ENCODE data around the gene JPH3. TPM values are rescaled to one million over a fixed set of nuclear protein-coding genes. Genes with fewer than 3 reads are reported as not detected.
A peak's percentile ranks its signal among the peaks of the same experiment; 100 is the strongest.

JPH3 gene
- polyA plus RNA-seq (2013, experiment 1 of 2; ENCODE audit: insufficient read length): 0.02 TPM
- polyA plus RNA-seq (2013, experiment 2 of 2; ENCODE audit: insufficient read length): 0.48 TPM

DNA sequence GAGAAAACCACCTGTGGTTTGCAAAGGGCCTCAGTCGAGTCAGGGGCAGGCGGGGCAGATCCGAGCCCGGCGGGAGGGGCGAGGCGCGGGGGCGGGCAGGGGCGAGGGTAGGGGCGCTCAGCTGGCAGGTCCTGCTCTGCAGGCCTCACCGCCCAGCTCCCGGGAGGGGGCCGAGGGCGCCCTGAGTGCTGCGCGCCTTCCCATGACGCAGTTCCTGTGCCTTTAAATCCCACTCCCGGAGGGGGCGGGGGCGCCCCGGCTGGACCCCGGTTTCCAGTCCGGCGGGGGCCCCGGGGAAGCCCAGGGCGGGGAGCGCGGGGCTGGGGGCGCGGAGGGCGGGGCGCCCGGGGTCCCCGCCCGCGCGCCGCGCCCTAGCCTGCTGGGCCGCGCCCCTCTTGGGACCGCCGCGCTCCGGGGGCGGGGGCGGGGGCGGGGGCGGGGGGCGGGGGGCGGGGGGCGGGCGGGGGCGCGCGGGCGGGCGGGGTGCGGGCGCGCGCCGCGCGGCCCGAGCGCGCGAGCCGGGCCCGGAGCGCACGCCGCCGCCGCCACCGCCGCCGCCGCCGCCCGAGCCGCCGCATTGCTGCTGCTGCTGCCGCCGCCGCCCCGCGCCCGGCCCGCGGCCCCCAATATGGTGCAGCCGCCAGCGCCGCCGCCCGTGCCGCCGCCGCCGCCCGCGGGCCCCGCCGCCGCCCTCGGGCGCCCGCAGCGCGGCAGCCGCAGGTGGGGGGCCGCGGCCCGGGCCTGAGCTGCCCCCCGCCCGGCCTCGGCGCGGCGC, at the start of gene JPH3:
Gene JPH3 (plus strand): TSS at position 508 of the 775 bp plus-strand sequence. CDS start 639 bp downstream, outside the sequence.
- DNase-seq: no peak

DNA sequence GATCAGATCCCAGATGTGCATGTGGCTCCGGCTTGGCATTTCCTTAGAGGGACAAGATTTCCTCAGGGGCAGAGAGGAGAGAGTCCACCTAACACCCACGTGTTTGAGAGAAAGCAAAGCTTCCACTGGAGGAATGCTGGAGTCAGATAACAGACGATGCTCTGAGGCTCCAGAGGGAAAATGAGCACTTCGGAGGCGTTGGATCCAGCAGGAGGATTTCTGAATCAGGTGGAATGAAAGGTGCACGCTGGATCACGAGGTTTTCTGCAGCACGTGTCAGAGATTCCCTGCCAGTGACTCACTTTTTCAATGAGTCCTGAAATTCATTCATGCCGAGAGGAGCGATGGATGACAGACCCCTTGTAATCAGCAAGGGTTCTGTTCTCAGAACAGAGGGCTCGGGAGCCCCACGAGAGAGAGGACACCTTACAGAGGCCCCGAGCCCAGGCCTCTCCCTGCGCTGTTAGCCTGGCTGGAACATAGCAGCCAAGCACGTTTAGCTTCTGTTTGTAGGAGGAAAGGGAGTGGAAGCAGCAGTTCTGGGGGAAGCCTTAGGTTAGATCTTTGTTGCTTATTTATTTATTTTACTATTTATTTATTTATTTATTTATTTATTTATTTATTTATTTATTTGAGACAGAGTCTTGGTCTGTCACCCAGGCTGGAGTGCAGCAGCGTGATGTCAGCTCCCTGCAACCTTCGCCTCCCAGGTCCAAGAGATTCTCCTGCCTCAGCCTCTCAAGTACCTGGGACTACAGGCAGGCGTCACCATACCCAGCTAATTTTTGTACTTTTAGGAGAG, 49.3 kb upstream of the JPH3 start:
- no peak for DNase-seq

DNA sequence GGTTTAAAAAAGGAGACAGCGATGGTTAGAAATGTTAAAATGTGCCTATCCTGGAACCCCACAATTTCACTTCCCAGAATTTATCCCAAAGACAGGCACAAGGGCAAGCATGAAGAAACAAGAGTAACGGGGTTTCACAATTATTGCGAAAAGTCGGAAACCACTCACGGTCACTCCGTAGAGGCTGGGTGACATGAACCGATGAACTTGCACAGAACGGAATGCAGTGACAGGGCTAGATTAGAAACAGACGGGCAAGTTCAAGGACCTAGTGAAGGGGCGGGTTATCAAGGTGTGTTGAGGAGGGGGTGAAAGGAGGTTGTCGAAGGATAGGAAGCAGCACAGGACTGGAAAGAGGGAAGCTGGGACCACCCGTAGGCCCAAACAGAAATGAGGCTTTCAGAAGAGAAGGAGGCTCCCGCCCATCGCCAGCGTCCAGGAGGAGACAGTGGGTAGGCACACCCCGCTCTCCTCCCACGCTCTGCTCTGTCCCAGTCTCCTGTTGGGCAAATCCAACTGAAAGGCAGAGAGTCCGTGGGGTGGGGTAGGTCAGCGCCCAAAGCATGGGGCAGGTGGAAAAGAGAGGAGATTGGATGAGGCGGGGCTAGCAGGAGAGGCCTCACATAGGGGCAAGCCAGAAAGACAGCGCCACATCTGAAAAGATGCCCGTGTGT, 47.4 kb upstream of the JPH3 start:
- no peak for DNase-seq

DNA sequence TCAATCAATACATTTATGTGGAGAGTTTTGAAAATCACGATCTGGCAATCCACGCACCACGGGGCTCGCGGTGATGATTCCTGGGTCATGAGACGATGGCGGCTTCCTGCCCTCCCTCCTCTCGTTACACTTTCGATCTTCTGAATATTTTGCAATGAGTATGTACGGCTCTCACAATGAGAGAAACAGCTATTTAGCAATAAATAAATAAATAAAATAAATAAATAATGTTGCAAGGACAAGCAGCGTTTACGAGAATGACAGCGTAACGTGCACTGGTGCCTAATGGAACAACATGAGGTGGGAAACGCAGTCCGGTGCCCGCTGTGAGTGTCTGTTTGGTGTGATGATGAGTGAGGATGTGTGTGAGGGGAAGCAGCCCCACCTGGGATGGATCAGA, 46.7 kb upstream of the JPH3 start:
- no peak for DNase-seq

DNA sequence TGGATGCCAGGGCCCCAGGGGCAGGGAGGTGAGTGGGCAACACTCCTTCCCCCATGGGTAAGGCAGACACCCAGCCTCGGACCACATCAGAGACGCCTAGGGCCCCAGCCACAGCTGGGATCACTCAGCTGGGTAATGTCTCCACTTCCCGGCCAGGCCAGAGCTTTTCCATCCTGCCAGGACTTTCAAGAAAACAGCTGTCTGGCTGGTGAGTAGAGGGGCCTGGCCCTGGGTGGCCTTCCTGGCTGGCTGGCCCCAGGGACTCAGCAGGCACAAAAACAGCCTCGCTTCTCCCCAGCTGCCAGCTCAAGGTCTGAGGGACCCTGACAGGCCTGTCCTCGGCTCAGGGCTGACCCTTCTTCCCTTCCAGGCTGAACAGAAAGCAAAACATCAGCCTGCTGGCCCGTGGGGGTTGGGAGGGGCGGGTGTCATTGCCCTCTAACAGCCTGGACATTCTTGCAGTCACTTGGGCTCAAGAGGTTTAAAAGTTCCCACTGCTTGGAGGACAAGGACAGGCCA, 45.3 kb upstream of the JPH3 start:
- no peak for DNase-seq

DNA sequence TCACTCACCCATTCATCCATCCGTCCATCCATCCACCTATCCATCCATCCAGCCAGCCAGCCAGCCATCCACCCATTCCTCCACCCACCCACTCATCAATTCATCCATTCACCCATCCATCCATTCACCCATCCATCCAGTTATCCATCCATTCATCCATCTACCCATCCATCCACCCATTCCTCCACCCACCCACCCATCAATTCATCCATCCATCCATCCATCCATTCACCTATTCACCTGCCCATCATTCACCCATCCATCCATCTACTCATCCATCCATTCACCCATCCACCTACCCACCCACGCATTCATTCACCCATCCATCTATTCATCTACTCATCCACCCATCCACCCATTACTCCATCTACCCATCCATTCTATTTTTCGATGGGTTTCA, 43.6 kb upstream of the JPH3 start:
- no peak for DNase-seq

DNA sequence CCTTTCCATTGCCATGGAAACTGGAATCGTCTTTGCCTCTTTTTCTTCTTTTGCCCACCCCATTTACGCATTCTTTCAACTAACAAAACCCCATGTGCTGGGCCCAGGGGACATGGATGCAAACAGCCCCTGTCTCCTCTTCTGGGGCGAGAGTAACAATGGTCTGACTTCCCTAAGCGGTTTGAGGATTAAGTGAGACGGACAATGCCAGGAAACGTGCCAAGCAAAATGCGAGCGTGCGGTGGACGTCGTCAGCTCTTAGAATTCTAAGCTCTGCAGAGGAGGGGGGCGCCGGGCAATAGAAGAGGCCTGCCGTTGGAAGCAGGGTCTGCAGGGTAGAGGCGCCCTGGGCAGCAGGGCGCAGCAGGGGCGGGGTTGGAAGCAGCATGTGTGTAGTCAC, 42.4 kb upstream of the JPH3 start:
- DNase-seq: peak; percentile 22

DNA sequence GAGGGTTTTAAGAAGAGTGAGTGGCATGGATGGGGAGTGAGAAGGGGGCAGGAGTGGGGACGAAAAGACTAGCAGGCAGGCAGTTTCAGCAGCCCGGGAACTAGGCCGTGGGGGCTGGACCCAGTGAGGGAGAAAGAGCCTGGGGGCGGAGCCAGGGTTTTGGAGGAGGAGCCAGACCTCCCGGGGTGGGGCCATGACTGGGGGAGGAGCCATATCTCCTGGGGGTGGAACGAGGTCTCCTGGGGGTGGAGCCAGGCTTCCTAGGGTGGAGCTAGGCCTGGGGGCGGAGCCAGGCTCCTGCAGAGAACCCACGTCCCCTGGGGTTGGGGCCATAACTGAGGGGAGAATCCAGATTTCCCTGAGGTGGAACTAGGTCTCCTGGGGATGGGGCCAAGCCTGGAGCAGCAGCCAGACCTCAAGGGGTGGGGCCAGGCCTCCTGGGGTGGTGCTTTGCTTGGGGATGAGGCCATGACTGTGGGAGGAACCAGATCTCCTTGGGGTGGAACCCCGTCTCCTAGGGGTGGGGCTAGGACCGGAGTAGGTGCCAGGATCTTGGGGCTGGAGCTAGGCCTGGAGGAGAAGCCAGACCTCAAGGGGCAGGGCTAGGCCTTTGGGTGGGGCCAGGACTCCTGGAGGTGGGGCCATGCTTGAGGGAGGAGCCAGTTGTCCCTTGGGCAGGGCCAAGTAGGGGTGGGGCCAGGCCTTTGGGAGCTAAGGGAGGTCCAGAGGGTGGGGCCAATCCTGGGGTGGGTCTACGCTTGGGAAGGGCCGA, 41.7 kb upstream of the JPH3 start:
- DNase-seq: peak; percentile 39

DNA sequence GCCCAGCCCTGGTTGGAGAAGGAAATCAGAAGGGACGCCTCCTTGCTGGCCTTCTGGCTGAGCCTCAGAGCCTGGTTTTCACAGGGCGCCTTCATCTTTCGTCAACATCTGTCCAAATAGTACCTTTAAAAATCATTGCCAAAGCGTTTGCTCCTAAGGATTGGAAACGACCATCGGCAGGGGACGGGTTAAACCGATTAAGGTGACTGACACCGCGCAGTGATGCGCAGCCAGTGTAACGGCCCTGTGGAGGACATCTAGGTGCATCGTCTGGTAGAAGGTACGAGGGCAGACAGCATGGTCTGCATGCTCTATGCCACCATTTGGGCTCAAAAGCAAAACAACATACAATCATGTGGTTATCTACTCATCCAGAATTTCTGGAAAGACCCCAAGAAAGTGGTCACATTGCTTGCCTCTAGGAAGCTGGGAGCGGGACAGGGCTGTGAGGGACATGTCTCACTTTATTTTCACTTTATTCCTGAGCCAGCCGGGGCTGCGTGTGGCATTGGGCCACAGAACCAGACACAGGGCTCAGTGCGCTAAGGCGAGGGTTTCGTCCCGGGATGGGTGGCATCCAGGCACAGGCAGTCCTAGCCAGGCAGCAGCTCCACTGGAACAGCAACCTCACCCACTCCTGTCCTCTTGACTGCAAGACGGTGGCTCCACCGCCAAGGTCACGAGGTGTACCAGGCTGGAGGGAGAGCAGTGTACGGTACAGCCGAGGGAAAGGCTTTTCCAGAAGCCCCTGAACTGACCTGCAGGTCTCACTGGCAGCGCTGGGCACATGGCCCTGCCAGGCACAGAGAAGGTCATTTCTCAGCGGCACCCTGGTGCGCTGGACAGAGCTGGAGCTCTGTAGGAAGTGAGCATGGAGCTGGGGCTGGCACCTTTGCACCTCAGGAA, 40.9 kb upstream of the JPH3 start:
- DNase-seq: no peak

DNA sequence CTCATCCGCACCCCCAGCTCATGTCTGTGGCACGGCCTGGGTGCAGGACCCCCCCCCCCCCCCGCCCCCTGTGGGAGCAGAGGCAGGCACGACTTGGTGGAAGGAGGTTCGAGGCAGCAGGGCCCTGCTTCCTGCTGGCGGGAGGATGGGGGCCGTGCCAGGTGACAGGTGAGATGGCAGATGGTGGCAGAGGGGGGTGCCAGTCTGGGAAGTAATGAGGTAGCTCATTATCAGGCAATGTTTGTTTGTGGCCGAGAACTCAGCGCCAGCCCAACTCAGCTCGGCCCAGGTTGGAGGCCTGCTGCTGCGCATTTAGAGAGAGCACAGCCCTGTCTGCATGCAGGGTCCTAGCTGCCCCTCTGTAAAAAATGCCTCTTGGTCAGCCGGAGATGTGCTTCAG, 40.1 kb upstream of the JPH3 start:
- no peak for DNase-seq

DNA sequence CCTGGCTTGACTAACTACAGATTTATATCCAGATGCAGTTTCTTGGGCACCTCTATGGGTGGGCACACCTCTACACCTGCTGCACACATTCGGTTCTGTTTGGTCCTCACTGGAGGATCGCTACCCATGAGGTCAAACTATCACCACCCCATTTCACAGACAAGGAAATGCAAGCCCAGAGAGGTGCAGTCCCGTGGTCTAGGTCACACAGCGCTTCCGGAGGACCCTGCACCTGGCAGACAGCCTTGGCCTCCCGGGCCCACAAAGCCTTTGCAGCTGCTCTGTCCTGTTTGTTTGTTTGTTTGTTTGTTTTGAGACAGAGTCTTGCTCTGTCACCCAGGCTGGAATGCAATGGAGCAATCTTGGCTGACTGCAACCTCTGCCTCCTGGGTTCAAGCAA, 39.3 kb upstream of the JPH3 start:
- DNase-seq: no peak

DNA sequence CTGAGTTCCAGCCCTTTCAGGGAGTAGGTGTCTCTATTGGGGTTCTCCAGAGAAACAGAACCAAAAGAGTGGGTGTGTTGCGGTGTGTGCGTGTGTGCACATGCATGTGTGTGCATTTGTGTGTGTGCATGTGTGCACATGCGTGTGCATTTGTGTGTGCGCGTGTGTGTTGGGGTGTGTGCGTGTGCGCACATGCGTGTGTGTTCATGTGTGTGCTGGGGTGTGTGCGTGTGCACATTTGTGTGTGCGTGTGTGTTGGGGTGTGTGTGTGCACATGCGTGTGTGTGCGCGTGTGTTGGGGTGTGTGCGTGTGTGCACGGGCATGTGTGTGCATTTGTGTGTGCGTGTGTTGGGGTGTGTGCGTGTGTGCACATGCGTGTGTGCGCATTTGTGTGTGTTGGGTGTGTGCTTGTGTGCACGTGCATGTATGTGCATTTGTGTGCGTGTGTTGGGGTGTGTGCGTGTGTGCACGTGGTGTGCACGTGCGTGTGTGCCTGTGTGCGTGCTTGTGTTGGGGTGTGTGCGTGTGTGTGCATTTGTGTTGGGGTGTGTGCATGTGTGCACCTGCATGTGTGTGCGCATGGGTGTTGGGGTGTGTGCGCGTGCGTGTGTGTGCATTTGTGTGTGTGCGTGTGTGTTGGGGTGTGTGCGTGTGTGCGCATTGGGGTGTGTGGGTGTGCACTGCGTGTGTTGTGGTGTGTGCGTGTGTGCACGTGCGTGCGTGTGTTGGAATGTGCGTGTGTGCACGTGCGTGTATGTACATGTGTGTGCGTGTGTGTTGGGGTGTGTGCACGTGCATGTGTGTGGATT, 38.4 kb upstream of the JPH3 start:
- DNase-seq: no peak

DNA sequence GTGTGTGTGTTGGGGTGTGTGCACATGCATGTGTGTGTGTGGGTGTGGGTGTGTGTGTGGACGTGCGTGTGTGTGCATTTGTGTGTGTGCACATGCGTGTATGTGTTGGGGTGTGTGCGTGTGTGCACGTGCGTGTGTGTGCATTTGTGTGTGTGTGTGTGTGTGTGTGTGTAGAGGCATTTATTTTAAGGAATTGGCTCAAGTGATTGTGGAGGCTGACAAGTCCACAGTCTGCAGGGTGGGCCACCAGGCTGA, 37.9 kb upstream of the JPH3 start:
- DNase-seq: no peak

DNA sequence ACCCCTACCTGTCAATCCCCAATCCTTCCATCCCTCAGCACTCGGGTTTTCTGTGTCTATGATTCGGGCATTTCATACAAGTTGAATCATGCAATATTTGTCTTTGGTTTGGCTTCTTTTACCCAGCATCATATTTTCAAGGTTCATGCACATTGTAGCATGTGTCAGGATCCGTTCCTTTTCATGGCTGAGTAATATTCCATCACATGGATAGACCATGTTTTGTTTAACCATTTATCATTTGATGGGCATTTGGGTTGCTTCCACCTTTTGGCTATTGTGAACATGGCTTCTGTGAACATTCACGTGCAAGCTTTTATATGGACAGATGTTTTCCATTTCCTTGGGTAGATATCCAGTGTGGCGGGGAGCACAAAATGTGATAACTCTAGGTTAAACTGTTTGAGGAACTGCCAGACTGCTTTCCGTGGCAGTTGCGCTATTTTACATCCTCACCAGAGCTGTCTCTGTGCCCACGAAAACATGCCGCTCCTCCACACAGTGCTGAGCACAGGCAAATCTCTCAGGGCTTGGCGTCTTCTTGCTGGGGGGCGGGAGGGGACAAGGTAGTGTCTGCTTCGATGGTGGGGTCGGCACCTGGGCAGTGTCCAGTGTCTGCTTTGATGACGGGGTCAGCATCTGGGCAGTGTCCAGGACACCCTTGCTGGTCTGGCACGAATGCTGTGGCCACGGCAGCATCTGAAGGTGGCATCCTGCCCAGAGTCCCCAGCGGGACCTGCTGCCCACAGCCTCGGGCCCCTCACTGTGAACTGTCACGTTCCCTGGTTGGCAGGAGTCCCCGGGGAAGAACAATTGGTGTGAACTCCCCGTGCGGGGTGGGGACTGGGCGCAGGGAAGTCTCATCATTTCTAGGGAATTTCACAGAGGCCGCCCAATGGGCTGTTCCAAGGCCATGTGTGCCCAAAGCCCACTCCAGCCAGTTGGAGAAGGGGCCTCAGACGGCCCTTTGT, 32.4 kb upstream of the JPH3 start:
- no peak for DNase-seq

DNA sequence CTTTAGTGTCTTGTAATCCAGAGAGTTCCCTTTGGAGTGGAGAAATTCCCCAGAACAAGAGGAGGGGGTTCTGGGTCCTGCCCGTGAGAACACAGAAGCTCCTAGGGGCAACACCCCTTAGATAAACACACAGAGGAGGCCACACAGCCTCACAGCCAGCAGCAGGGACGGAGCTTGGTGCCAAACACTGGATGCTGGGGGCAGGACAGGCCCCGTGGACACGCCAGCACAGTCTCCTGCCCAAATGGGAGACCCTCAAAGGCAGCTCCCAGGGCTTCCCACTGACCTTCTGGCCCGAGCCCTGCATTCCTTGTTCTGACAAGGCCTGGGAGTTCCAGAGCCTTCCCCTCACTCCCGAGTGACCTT, 31.8 kb upstream of the JPH3 start:
- DNase-seq: no peak

DNA sequence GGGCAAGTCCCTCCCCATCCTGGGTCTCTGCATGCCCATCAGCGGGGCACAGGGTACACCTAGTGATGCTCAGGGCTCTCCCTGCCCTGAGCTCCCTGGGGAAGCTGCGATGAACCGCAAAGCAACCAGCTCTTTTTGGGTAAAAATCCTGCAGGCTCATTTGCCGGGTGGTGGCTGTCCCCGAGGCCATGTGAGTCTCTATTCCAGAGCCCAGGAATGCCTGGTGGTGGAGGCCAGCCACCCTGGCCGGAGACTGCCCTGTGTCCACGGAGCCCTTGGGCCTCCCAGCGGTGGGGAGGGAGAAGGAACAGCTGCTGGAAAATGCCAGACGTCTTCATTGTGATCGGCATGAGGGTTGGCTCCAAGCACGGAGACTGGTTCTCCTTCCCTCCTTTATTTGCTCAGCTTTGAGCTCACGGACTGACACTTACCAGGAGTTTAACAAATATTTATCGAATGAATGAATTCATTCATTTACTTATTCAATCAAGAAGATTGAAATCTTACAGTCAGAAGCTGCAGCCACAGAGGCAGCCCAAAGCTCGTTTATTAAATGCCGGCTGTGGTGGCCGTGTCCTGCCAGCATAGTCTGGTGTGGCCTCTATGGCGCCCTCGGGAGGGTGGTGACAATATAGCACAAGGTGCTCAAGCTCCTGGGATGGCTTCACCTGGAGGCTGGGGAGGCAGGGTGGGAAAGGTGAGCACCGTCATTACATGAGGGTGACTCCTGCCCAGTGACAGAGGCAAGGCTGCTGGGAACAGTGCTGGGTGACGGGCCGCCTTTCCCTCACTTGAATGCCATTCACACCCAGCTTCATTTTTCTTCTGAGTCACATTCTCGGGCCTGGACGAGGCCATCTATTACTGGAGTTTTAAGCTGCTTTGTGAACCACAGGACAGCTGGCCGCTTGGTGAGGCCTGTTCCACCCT, 31.1 kb upstream of the JPH3 start:
- peak; percentile 48 for DNase-seq

DNA sequence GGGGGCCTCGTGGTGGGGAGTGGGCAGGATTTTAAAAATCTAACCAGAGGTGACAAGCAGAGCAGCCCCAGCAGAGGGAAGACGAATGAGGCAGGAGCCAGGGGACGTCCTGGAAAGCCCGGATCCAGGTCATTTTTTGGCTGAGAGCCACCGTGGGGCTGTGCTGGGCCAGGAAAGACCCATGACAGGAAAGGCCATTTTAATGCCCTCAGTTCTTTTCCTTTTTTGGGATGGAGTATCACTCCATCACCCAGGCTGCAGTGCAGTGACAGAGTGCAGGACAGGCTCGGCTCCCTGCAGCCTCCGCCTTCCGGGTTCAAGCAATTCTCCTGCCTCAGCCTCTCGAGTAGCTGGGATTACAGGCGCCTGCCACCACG, 30.5 kb upstream of the JPH3 start:
- DNase-seq: no peak

DNA sequence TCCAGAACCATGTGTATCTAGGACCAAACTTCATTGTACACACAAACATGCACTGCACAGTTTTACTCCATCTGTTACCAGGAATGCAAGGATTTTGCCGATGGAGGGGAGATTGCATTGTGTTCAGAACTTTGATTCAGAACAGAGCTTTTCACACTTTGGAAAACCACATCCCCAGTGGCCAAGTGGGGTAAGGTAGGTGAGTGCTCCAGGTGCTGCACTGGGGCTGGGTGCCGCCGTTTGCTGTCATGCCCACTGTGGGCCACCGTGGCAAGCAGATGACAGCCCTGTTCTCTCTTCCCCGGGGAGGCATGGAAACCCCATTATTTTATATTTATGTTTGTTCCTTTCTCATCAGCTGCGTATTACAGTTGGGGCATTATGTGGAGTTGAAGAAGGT, 29.3 kb upstream of the JPH3 start:
- no peak for DNase-seq
